HG03575 (cell line): ENCODE data around the gene EGFR.

Experiments used
- ATAC-seq: cut with Tn5 transposase; IDR thresholded peaks from one replicate; pipeline ENCODE4 v1.9.1; 2021; ENCODE audit not compliant: unreplicated experiment, insufficient number of reproducible peaks, low FRiP score; ENCODE audit errors: extremely low read depth

The EGFR gene

GRCh38 chr7:55018361-55019190 lies at the start of gene EGFR:
Gene EGFR, plus strand, starts transcription at chr7:55019017. Its CDS starts 261 bp downstream, at chr7:55019278.
- ATAC-seq: no peak

- ATAC-seq: no peak
These were observed 49.4 kb upstream of the EGFR start for GRCh38 chr7:54969208-54969967.

- no peak for ATAC-seq
These were observed 46.0 kb upstream of the EGFR start for GRCh38 chr7:54972733-54973294.

DNA sequence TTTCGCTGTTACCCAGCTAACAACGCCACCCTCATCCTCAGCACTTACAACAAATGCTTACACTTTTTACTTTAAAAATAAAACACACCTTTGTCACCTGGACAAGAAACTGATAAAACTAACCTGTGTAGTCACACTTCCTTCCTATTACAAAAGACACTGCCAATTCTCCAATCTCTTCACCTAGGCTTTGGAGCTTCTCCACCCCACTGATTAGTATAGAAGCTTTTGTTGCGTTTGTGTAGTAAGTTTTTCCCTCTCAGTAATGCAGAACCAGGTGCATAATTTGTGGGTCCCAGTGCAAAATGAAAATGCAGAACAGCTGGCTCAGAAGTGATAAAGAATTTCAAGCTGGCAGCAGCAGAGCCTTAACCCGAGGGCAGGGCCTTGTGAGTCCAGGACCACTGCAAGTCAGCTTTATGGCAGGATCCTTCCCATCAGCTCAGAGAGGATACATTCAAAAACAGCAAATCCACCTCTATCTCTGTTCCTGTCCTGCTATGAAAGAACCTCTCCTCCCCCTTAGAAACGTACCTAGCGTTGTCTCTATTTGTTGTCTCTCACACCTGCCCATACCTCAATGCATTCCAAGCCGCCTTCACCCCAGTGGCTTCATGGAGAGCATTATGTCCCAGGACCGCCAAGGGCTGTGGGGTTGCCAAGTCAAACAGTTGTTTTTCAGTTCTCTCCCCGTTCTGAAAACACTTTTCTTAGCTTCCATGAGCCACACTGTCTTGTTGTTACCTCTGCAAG lies 40.3 kb upstream of the EGFR start:
- no peak for ATAC-seq

GRCh38 chr7:54980521-54980920 lies 38.3 kb upstream of the EGFR start:
- ATAC-seq: no peak

- no peak for ATAC-seq
These were observed 36.9 kb upstream of the EGFR start for GRCh38 chr7:54981913-54982312.

DNA sequence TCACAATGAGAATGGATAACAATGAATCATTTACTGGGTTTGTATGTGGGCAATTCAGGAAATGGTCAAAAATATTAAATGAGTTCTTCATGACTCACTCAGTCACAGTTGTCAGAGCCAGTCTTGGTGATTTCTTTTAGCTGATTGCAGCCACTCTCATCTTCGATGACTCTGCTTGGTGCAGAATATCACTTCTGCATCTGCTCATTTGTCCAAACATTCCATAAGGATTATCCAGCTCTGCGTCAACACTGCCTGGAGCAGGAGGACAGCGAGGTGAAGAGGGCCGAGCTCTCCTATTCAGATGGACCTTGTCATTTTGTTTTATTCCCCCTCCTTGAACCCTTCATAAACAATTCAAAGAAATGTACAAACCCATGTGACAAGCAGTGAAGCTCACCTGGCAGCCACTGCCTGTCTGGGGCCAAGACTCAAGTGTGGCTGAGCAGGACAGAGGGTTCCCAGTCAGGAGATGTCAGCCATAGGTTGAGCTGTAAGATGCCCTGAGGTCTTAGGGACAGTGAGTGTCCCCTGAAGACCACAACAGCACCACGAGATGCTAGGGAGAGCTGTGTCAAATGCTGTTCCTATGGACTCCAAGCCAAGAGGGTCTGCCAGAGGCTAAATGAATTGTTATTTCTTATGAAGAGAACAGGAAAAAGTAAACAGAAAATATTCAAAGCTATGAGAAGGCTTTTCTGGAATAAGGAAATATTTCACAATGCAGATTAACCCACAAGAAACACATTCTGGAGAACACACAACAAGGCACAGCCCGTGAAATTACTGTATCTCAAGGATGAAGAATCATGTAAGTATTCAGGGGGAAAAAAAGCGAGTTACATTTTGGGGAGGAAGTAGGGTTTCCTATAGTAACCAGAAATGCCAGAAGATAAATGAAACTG lies 33.1 kb upstream of the EGFR start:
- ATAC-seq: no peak

- no peak for ATAC-seq
These were observed 32.1 kb upstream of the EGFR start for GRCh38 chr7:54986716-54987115.

DNA sequence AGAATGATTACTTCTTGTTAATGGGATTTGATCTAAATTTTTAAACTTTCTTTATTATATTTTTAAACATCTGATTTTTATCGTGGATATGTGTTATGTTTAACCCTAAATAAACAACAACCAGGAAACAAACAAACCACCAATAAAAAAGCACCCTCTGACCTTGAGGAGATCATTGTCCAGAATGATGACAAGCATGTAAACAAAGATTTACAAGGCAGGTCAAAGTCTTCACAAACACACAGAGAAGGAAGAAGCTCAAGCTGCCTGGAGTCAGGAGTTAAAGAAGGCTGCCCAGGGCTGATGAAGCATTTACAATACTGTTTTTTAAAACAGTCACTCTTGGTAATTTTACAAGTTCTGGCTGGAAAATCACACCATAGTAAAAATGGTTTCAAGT lies 31.0 kb upstream of the EGFR start:
- ATAC-seq: no peak

DNA sequence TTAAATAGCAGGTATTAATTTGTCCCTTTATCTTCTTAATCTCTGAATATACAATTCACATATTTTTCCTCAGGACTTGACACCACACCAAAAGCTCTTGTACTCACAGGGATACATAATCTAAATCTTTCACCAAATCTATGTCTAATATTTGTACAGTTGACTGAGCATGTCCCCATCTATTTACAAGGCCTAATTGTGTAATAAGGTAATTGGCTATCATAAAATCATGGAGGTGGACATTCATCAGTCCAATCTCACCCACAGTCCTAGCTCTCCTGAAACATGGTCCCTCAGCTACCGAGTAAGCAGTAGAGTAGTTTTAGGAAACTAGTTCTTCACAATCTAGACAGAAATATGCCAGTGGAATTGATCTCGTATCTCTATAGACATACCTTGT lies 30.3 kb upstream of the EGFR start:
- no peak for ATAC-seq

DNA sequence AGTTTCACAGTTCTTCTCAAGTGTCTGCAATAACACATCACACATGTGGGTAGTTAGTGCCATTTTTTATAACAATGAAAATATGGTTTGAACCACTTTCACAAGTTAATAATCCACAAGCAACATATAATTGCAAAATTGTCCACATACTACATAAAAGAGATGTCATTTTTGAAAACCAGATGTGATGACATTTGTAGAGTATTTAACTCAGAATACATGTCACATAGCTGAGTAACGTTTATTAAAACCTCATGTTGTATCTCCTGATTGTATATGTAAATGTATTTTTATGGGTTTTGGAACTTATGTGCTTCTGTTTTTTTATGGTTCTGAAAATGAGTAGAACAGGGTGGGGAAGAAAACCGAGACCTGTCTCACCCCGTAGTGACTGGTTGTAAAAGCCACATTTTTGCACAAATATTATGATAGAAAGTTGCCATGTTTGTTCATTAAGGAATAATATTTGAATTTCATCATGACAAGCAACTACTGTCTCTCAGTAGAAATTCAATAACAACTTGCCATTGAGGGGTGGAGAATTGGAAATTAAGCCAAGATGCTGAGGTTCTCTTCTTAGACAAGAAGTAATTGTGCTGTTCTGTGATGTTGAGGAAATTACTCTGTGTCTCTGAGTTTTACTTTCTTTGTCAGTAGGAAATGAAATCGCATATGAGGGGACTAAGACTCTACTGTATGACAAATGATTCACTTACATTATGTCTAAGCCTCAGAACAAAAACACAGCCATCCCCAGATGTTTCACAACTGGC lies 29.2 kb upstream of the EGFR start:
- ATAC-seq: no peak

GRCh38 chr7:54991341-54991740 lies 27.5 kb upstream of the EGFR start:
- no peak for ATAC-seq

- no peak for ATAC-seq
These were observed 25.8 kb upstream of the EGFR start for GRCh38 chr7:54992871-54993475.

GRCh38 chr7:54995166-54995565 lies 23.7 kb upstream of the EGFR start:
- no peak for ATAC-seq

GRCh38 chr7:54995610-54996363 lies 23.0 kb upstream of the EGFR start:
- no peak for ATAC-seq

DNA sequence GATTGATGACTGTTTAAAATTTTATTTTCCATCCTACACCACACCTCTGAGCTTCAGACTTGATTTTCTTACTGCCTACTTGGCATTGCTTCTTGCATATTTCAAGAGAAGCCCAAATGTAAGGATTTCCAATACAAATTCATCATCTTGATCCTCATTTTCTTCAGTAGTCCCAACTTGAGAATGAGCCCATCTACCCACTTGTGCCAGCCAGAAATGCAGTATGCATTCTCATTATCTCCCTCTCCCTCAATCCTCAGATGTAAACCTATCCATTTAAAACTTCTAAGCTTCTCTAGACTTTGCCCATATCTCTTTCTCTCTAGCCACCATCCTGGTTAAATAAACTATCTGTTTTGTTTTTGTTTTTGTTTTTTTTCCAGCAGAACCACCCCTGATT lies 22.4 kb upstream of the EGFR start:
- no peak for ATAC-seq

DNA sequence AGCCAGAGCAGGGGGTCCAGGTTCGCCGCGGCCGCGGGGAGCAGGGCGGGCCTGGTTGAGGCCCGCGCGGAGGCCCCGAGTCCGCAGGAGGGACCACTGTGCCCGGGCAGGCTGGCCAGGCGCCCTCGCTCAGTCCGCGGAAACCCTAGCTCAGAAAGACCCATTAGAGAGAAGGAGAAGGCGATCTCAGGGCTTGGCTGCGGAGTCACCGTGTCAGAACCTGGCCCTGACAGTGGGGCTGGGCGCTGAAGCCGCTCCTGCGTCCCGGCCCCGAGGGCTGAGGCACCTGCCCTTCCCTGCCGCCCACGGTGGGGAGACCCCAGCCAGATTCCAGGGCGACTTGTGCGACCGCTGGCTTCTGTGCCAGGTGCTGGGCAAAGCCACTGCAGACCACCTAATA lies 14.2 kb upstream of the EGFR start:
- ATAC-seq: no peak
